Stimulated activated naive B cell treated with anti-CD40 and anti-IgM and Interleukin-4, amounts not matched to agents 10 μg/mL and 1 μg/mL and 100 μg/mL, for 72 hours (primary cell): ENCODE results near the gene TCF7L1.
"Not testable (repeated sequence)": the region's sequence is repeated elsewhere in the genome, so short reads cannot be mapped to it uniquely, and the experiment has no call there.

Experiments
- ATAC-seq, 2 donors: fragments of 150-1000 bp; cut with Tn5 transposase; replicated peaks; 2 replicates each; pipeline ENCODE4 v1.10.0; 2021; ENCODE audit warnings: moderate library complexity in 1 of 2
- DNase-seq: peaks from one replicate; pipeline ENCODE4 v3.0.0; 2021
- H3K27ac Mint-ChIP-seq: one replicate; pipeline ENCODE4 v1.8.0; 2022; ENCODE audit warnings: mild to moderate bottlenecking, mixed read lengths
- H3K27me3 Mint-ChIP-seq, 2 donors: one replicate each; pipeline ENCODE4 v1.8.0; 2022; ENCODE audit warnings: mixed read lengths in 2 of 2
- H3K36me3 Mint-ChIP-seq, 2 donors: one replicate each; pipeline ENCODE4 v1.8.0; 2022; ENCODE audit warnings: mixed read lengths in 2 of 2, mild to moderate bottlenecking in 1 of 2
- H3K4me1 Mint-ChIP-seq, 2 donors: one replicate each; pipeline ENCODE4 v1.8.0; 2022; ENCODE audit warnings: mixed read lengths in 2 of 2, mild to moderate bottlenecking in 1 of 2
- H3K4me3 Mint-ChIP-seq, 2 donors: one replicate each; pipeline ENCODE4 v1.8.0; 2022; ENCODE audit warnings: mild to moderate bottlenecking in 2 of 2, mixed read lengths in 2 of 2, moderate library complexity in 1 of 2
- H3K9me3 Mint-ChIP-seq, 2 donors: one replicate each; pipeline ENCODE4 v1.8.0; 2022; ENCODE audit warnings: mixed read lengths in 2 of 2, mild to moderate bottlenecking in 1 of 2

The TCF7L1 gene

DNA sequence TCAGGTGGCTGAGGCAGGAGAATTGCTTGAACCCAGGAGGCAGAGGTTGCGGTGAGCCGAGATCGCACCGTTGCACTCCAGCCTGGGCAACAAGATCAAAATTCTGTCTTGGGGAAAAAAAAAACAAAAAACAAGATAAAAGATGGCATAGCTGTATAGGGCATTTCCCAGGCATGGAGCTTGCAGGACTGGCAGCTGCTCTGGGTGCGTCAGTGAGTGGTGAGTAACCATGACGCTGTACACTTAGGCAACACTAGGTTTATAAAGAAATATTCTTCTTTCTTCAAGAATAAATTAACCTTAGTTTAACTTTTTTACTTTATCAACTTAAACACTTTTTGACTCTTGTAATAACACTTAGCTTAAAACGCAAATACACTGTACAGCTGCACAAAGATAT lies 179.2 kb downstream of the TCF7L1 start:
- Mint-ChIP-seq H3K27me3 (no peaks in the 10 kb centered on the region), H3K27ac (peak overlapping the region; percentile 9), H3K4me1 (peaks cover 26 to 31% of the 10 kb centered on the region in 2 donors), H3K36me3 (peaks cover 18 to 32% of the 10 kb centered on the region in 2 donors), H3K9me3 (no peaks in the 10 kb centered on the region), H3K4me3 (no peak overlapping the region)
- no peak for DNase-seq
- no peak for ATAC-seq

DNA sequence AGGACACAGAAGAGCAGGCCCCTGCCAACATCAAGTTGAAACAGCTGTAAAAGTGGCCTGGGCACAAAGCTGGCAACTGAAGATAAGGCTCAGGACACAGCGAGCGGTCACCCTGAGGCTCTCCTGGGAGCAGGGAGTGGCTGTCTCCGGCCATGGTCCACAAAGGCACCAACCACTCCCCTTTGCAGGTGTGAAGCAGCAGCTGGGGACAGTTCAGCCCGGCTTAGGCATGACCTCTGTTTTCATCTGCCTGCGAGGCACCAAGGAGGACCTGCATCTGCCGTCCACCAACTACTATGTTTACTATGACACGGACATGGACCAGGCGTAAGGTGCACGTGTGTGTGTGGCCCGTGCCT lies 181.7 kb downstream of the TCF7L1 start:
- peaks cover 36 to 49% of the 10 kb centered on the region in 2 donors for H3K36me3 Mint-ChIP-seq
- no peaks in the 10 kb centered on the region for H3K9me3 Mint-ChIP-seq
- DNase-seq: no peak
- no peak for ATAC-seq
- H3K4me1 Mint-ChIP-seq: peaks cover 24 to 28% of the 10 kb centered on the region in 2 donors
- H3K27me3 Mint-ChIP-seq: no peaks in the 10 kb centered on the region
- peak overlapping the region; percentile 56 for H3K27ac Mint-ChIP-seq
- no peak overlapping the region for H3K4me3 Mint-ChIP-seq

DNA sequence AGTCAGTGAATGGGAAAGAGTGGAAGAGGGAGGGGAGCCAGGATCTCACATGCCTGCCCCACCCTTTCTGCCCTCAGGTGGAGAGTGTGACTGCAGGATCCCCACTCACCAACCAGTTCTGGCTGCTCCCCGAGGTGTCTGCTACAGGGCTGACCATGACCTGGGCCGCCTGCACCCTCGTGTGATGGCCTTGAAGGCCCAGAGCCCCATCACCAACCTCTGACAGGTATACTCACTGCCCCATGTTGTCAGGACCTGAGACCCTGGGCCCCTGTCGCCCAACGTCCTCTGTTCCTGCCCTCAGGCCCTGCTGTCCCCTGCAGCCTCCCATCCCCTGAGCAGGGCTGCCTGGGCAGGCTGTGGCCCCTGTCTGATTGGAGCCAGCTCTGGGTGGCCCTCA lies 182.7 kb downstream of the TCF7L1 start:
- peaks cover 25 to 28% of the 10 kb centered on the region in 2 donors for H3K4me1 Mint-ChIP-seq
- not testable (repeated sequence) for H3K9me3 Mint-ChIP-seq
- H3K36me3 Mint-ChIP-seq: peaks cover 45 to 59% of the 10 kb centered on the region in 2 donors

DNA sequence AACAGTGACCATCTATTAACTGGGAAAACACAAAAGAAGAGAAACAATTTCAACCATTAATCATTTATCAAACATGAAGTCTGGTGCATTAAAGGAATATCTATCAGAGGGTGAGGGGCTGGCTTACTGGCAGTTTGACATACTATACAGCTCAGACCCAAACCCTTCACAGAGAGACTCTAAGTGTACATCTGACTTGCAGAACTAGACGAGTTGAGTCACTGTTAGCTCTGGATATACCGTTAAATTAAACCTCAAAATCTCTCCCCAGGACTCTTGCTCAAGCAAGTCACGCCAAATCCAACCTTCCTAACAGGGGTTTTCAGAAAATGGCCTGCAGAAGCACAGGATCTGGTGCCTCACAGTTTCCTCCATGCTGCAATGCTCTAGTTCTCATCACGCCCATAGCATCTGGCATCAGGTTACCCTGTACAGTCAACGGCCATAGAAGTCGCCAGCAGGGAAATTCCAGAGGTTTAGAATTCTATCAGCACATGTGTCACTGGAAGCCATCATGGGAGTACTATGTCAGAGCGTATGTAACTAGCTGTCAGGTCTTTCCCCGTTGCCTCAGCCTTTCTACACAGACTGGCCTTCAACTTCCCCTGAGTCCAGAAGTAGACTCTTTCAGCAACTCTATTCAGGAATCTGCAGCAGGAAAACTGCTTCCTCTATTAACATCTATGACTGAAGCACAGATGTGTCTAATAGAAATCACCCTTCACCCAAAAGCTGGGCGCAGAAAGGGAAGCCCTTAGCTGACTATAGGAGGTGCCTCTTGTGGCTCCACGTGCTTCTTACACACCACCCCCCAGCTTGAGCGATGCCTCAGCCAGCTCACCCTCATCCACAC lies 185.3 kb downstream of the TCF7L1 start:
- DNase-seq (peak; percentile 20), ATAC-seq (peak; percentile 31 to 91)
- no peak overlapping the region for H3K4me3 Mint-ChIP-seq
- H3K36me3 Mint-ChIP-seq: peaks cover 58 to 75% of the 10 kb centered on the region in 2 donors
- H3K9me3 Mint-ChIP-seq: no peaks in the 10 kb centered on the region
- H3K4me1 Mint-ChIP-seq: peaks cover 36 to 47% of the 10 kb centered on the region in 2 donors
- H3K27me3 Mint-ChIP-seq: no peaks in the 10 kb centered on the region
- peak overlapping the region; percentile 62 for H3K27ac Mint-ChIP-seq

More for the DNA sequence above, 182.7 kb downstream of the TCF7L1 start:
- H3K27ac Mint-ChIP-seq: peak overlapping the region; percentile 42
- DNase-seq, ATAC-seq, H3K27me3 Mint-ChIP-seq, H3K4me3 Mint-ChIP-seq: not testable (repeated sequence)

DNA sequence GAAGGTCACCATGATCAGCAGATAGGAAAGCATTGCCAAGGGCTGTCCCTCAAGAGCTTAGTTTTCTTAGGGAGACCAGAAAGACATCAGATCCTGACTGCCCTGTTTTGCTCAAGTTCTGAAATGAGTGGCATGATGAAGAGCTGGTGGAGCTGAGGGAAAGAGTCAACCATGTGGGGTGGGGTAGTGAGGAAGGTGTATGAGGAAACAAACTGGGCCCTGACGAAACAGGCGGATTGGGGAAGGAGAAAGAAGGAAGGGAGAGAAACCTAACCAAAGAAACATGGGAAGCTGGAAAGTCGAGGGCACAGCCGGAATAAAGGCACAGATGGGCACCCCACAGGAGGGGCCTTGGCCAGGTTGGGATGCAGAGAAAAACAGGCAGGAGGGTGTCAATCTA lies 186.6 kb downstream of the TCF7L1 start:
- H3K4me1 Mint-ChIP-seq: peaks cover 36 to 59% of the 10 kb centered on the region in 2 donors
- H3K9me3 Mint-ChIP-seq: no peaks in the 10 kb centered on the region
- DNase-seq (no peak), ATAC-seq (no peak)
- peaks cover 50 to 77% of the 10 kb centered on the region in 2 donors for H3K36me3 Mint-ChIP-seq
- H3K4me3 Mint-ChIP-seq: peak overlapping the region in 1 of 2 donors; percentile 1
- H3K27ac Mint-ChIP-seq: peak overlapping the region; percentile 4
- no peaks in the 10 kb centered on the region for H3K27me3 Mint-ChIP-seq

DNA sequence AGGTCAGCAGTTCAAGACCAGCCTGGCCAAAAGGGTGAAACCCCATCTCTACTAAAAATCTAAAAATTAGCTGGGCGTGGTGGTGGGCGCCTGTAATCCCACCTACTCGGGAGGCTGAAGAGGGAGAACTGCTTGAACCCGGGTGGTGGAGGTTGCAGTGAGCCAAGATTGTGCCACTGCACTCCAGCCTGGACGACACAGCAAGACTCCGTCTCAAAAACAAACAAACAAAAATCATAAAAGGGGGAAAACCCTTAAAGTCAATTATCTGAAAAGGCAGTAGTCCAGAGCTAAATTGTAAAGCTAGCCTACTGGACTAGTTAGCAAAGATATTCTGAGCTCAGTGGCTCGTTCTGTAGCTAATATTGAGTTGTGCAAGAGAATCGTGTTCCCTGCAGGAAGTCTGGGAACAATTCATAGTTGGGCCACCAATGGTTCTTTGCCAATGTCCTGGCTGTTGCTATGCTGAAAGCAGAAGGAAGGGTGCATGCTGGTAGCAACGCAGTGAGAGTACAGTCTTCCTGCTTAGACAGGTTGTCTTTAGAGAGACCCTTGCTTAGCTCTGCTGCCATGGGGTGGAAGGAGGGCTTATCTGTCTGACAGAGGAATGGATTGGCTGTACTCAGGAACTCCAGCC lies 190.3 kb downstream of the TCF7L1 start:
- Mint-ChIP-seq H3K36me3 (peaks cover 63 to 80% of the 10 kb centered on the region in 2 donors), H3K9me3 (no peaks in the 10 kb centered on the region), H3K27me3 (no peaks in the 10 kb centered on the region), H3K27ac (no peak overlapping the region), H3K4me3 (peak overlapping the region in 1 of 2 donors; percentile 14), H3K4me1 (peaks cover 39 to 76% of the 10 kb centered on the region in 2 donors)
- ATAC-seq (no peak), DNase-seq (no peak)

DNA sequence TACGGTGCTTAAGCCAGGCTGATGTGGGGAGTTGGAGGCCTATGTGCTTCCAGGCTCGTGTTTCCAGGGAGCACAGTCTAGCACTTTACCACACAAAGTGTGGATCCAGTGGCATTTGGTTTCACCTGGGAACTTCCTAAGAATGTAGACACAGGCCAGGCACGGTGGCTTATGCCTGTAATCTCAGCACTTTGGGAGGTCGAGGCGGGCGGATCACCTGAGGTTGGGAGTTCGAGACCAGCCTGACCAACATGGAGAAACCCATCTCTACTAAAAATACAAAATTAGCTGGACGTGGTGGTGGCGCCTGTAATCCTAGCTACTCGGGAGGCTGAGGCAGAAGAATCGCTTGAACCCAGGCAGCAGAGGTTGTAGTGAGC lies 190.8 kb downstream of the TCF7L1 start:
- Mint-ChIP-seq H3K4me1 (peaks cover 34 to 76% of the 10 kb centered on the region in 2 donors), H3K36me3 (peaks cover 58 to 75% of the 10 kb centered on the region in 2 donors)
- not testable (repeated sequence) for H3K9me3 Mint-ChIP-seq, H3K27me3 Mint-ChIP-seq, H3K27ac Mint-ChIP-seq, H3K4me3 Mint-ChIP-seq, DNase-seq, ATAC-seq

DNA sequence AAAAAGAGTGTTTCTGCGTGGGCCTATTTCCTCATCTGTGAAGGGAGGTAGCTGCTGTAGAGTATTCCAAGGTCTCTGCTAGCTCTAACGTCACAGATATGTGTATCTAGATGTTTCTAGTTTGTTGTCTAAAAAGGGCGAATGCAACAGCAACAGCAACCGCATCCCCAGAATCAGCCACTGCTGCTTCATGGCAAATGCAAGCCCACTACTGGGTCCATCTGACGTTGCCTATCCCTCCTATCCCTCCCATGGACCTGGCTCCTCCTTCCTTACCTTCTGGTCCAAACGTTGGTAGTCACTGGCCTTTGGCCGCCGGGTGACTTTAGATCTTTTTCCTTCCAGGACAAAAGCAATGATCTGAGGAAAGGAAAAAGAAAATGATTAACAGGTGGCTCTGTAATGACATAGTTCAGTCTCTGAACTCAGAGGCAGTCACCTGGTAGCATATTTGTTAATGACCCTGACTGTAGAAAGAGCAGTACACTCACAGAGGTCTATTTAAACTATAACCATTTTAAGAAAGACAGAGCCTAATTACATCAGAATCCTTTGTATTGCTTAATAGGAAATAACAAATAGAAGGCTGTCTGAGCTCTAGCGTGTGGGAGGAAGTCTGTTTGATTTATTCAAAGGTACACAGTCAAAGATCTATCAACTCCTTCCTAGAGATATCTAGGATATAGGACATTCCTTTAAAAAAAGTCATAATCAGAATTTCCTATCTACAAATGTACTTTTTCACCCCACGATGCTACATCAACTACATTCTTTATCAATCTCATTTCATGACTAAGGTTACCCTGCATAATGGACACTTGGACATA lies 191.7 kb downstream of the TCF7L1 start:
- Mint-ChIP-seq H3K9me3 (no peaks in the 10 kb centered on the region), H3K36me3 (peaks cover 51 to 74% of the 10 kb centered on the region in 2 donors), H3K27ac (peak overlapping the region; percentile 69), H3K4me3 (peak overlapping the region; percentile 91 to 96), H3K27me3 (no peaks in the 10 kb centered on the region), H3K4me1 (peaks cover 30 to 73% of the 10 kb centered on the region in 2 donors)
- DNase-seq (no peak), ATAC-seq (no peak)

DNA sequence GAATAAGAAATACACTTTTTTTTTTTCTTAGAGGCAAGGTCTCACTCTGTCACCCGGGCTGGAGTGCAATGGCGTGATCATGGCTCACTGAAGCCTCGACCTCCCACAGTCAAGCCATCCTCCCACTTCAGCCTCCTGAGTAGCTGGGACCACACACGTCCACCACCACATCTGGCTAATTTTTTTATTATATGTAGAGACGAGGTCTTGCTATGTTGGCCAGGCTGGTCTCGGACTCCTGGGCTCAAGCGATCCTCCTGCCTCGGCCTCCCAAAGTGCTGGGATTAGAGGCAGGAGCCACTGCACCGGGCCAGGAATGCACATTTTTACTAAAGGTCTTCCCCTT lies 192.2 kb downstream of the TCF7L1 start:
- peaks cover 29 to 68% of the 10 kb centered on the region in 2 donors for H3K4me1 Mint-ChIP-seq
- no peaks in the 10 kb centered on the region for H3K27me3 Mint-ChIP-seq
- H3K27ac Mint-ChIP-seq: peak overlapping the region; percentile 37
- ATAC-seq (no peak), DNase-seq (no peak)
- peak overlapping the region; percentile 91 to 96 for H3K4me3 Mint-ChIP-seq
- H3K36me3 Mint-ChIP-seq: peaks cover 45 to 68% of the 10 kb centered on the region in 2 donors
- no peaks in the 10 kb centered on the region for H3K9me3 Mint-ChIP-seq

DNA sequence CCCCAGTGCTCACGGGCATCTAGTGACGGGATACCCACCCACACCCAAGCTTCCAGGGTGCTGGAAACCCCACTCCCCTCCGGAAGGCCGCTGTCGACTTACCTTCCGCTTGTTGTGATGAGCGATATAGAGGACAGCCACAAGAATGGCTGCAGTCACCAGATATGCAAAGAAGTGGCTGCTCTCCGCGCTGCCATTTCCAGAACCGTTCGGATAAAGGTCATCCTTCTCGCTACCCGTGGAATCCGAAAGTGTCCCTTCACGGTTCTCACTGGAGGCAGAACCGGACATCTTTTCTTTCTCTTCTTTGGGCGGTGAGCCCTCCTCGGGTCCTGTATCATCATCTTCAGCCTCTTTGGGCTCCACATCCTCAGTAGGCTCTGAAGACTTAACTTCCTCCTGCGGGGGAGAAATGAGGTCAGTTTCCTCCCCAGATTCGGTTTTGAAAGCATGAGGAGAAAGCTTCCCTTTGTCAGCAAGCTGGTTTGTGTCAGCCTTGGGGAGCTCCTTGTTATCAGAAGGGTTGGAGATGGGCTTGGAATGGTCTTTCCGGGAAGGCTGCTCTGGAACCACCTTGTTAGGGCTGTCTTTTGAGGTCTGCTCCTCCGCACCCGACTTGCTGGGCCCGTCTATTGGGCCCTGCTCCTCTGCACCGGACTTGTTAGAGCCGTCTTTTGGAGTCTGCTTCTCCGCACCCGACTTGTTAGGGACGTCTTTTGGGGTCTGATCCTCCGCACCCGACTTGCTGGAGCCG lies 193.4 kb downstream of the TCF7L1 start:
- H3K4me3 Mint-ChIP-seq: peak overlapping the region; percentile 91 to 96
- ATAC-seq: peak; percentile 30 to 37

DNA sequence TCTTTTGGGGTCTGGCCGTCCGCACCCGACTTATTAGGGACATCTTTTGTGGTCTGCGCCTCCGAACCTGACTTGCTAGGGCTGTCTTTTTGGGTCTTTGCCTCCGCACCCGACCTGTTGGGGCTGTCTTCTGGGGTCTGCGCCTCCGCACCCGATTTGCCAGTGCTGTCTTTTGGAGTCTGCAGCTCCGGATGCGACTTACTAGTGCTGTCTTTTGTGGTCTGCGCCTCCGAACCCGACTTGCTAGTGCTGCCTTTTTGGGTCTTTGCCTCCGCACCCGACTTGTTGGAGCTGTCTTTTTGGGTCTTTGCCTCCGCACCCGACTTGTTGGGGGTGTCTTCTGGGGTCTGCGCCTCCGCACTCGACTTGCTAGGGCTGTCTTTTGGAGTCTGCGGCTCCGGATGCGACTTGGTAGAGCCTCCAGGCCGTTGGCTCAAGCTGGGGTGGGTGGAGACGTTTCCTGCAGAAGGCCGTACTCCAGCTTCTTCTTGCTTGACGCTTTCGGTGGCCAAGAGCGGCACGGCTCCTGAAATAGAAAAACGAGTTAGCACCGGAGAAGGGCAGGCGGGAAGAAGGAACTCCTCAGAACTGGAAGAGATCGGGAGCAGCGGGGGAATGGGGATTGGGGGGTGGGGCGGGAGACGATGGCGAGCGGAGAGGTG lies 194.1 kb downstream of the TCF7L1 start:
- DNase-seq (peak; percentile 24), ATAC-seq (peak; percentile 51 to 52)
- peaks cover 31 to 54% of the 10 kb centered on the region in 2 donors for H3K36me3 Mint-ChIP-seq
- peaks cover 19 to 56% of the 10 kb centered on the region in 2 donors for H3K4me1 Mint-ChIP-seq
- no peaks in the 10 kb centered on the region for H3K27me3 Mint-ChIP-seq
- H3K27ac Mint-ChIP-seq: peak overlapping the region; percentile 99
- H3K9me3 Mint-ChIP-seq: no peaks in the 10 kb centered on the region
- H3K4me3 Mint-ChIP-seq: peak overlapping the region; percentile 91 to 96

More for the DNA sequence above, 193.4 kb downstream of the TCF7L1 start:
- Mint-ChIP-seq H3K4me1 (peaks cover 22 to 61% of the 10 kb centered on the region in 2 donors), H3K27me3 (no peaks in the 10 kb centered on the region), H3K36me3 (peaks cover 35 to 57% of the 10 kb centered on the region in 2 donors), H3K9me3 (no peaks in the 10 kb centered on the region), H3K27ac (peak overlapping the region; percentile 99)
- peak; percentile 33 for DNase-seq

DNA sequence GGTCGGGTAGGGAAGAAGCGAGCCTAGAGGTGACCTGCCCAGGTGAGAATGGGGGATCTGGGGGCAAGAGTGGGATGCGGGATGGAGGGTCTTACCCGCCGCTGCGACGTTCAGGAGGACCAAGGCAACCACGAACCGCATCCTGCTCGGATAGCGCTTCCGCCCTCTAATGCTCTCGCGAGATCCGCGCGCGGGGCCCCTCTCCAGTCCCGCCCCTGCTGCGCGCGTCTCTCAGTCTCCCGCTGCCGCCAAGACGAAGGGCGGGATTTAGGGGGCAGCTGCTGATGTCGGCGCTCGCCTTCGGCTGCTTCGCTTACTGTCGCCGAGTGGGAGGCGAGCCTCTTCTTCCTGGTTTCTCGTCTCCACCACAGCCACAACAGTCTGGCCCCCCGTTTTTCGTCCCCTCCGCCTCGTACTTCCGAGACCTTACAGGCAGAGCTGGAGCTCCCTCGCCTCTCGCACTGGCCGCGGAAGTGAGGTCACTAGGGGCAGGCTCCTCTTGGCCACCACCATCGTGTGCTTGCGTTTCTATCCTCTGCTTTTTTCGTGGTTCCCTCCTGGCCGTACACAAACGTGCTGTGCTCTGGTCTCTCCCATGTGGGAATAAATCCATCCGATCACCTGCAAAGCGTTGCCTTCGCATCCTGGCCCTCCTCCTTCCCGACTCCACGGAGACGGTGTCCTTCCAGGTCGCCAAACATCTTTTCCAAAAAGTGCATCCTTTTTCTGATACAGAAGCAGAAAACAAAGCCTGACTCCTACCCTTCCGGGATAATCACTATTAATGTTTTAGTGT lies 194.8 kb downstream of the TCF7L1 start, which contains the start of gene TGOLN2:
Gene TGOLN2 (minus strand): TSS at position 168 of the 796 bp plus-strand sequence. CDS start 27 bp downstream, at position 141.
- Mint-ChIP-seq H3K27me3 (no peaks in the 10 kb centered on the region), H3K9me3 (no peaks in the 10 kb centered on the region), H3K4me1 (peaks cover 13 to 49% of the 10 kb centered on the region in 2 donors), H3K4me3 (peak within 1 kb of the TSS; percentile 91 to 96), H3K27ac (peak within 1 kb of the TSS; percentile 99), H3K36me3 (peaks cover 24 to 47% of the 10 kb centered on the region in 2 donors)
- peak; percentile 91 to 94 for ATAC-seq
- DNase-seq: peak; percentile 89
